ENCODE results near the gene SLC9A4.

SLC9A4 gene

DNA sequence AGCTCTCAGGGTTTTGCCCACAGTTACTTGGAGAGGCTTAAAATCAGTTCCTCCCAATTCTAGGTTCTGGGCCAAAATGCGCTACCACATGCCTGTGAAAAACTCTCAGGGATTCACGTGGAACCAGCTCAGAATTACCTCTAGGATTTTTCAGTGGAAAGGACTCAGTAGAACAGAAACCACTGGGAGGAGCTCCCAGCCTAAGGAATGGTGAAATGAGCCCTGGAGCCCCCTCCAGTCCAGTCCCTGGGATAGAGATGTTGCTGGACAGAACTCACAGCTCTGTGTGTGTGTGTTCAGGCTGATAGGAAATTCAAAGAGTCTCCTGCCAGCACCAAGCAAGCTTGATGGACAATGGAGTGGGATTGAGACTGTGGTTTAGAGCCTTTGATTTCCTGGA lies 21.1 kb upstream of the SLC9A4 start (continued):
- TF ChIP-seq, protein P1, sequence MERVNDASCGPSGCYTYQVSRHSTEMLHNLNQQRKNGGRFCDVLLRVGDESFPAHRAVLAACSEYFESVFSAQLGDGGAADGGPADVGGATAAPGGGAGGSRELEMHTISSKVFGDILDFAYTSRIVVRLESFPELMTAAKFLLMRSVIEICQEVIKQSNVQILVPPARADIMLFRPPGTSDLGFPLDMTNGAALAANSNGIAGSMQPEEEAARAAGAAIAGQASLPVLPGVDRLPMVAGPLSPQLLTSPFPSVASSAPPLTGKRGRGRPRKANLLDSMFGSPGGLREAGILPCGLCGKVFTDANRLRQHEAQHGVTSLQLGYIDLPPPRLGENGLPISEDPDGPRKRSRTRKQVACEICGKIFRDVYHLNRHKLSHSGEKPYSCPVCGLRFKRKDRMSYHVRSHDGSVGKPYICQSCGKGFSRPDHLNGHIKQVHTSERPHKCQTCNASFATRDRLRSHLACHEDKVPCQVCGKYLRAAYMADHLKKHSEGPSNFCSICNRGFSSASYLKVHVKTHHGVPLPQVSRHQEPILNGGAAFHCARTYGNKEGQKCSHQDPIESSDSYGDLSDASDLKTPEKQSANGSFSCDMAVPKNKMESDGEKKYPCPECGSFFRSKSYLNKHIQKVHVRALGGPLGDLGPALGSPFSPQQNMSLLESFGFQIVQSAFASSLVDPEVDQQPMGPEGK (CRISPR knock-in tag; IDR thresholded peaks at IDR 0.05; ENCODE audit: borderline replicate concordance), result no peak

DNA sequence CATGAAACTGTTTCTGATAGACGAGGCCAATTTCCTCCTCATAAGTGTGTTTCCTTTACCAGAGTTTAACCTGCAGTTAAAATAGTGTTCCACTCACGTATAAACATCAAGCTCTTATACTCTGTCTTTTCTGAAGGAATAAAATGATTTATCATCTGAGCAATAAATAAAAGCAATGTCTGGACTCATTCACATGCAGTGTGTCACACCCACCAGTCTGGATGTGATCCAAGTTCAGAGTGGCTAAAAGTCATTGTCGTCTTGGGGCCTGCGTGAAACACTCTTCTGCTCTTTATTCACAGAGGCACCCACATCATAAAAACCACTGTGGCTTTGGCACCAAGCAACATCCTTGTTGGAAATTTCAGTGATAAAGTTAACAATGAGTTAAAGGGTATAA lies 19.5 kb upstream of the SLC9A4 start:
- TF ChIP-seq ZNF70 (CRISPR knock-in tag; IDR thresholded peaks at IDR 0.05) (no peak), PPARA (CRISPR knock-in tag; IDR thresholded peaks at IDR 0.05; ENCODE audit: borderline replicate concordance) (no peak), GLIS3 (CRISPR knock-in tag; IDR thresholded peaks at IDR 0.05) (no peak)
- ATAC-seq, result no peak

- no peak for TF ChIP-seq GLIS3 (CRISPR knock-in tag; IDR thresholded peaks at IDR 0.05)
- TF ChIP-seq, protein P2, sequence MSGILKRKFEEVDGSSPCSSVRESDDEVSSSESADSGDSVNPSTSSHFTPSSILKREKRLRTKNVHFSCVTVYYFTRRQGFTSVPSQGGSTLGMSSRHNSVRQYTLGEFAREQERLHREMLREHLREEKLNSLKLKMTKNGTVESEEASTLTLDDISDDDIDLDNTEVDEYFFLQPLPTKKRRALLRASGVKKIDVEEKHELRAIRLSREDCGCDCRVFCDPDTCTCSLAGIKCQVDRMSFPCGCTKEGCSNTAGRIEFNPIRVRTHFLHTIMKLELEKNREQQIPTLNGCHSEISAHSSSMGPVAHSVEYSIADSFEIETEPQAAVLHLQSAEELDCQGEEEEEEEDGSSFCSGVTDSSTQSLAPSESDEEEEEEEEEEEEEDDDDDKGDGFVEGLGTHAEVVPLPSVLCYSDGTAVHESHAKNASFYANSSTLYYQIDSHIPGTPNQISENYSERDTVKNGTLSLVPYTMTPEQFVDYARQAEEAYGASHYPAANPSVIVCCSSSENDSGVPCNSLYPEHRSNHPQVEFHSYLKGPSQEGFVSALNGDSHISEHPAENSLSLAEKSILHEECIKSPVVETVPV (CRISPR knock-in tag; IDR thresholded peaks at IDR 0.05), result no peak
- TF ChIP-seq CSDC2 (CRISPR knock-in tag; IDR thresholded peaks at IDR 0.05), result no peak
- no peak for TF ChIP-seq ZNF70 (CRISPR knock-in tag; IDR thresholded peaks at IDR 0.05)
- TF ChIP-seq ZC3H10 (CRISPR knock-in tag; IDR thresholded peaks at IDR 0.05), result no peak
- TF ChIP-seq BACH2 (CRISPR knock-in tag; IDR thresholded peaks at IDR 0.05; ENCODE audit: borderline replicate concordance), result no peak
- no peak for TF ChIP-seq ZFP3 (CRISPR knock-in tag; IDR thresholded peaks at IDR 0.05)
- no peak for TF ChIP-seq OSR1 (CRISPR knock-in tag; IDR thresholded peaks at IDR 0.05)
- TF ChIP-seq, protein P3, sequence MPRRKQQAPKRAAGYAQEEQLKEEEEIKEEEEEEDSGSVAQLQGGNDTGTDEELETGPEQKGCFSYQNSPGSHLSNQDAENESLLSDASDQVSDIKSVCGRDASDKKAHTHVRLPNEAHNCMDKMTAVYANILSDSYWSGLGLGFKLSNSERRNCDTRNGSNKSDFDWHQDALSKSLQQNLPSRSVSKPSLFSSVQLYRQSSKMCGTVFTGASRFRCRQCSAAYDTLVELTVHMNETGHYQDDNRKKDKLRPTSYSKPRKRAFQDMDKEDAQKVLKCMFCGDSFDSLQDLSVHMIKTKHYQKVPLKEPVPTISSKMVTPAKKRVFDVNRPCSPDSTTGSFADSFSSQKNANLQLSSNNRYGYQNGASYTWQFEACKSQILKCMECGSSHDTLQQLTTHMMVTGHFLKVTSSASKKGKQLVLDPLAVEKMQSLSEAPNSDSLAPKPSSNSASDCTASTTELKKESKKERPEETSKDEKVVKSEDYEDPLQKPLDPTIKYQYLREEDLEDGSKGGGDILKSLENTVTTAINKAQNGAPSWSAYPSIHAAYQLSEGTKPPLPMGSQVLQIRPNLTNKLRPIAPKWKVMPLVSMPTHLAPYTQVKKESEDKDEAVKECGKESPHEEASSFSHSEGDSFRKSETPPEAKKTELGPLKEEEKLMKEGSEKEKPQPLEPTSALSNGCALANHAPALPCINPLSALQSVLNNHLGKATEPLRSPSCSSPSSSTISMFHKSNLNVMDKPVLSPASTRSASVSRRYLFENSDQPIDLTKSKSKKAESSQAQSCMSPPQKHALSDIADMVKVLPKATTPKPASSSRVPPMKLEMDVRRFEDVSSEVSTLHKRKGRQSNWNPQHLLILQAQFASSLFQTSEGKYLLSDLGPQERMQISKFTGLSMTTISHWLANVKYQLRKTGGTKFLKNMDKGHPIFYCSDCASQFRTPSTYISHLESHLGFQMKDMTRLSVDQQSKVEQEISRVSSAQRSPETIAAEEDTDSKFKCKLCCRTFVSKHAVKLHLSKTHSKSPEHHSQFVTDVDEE (CRISPR knock-in tag; IDR thresholded peaks at IDR 0.05), result no peak
- no peak for TF ChIP-seq ISL1 (CRISPR knock-in tag; IDR thresholded peaks at IDR 0.05)
- no peak for TF ChIP-seq TCF4 (CRISPR knock-in tag; IDR thresholded peaks at IDR 0.05; ENCODE audit: borderline replicate concordance)
- TF ChIP-seq ZFP30 (CRISPR knock-in tag; IDR thresholded peaks at IDR 0.05), result no peak
- no peak for TF ChIP-seq ARNTL (CRISPR knock-in tag; IDR thresholded peaks at IDR 0.05; ENCODE audit: borderline replicate concordance, low read depth)
- TF ChIP-seq ESRRG (CRISPR knock-in tag; IDR thresholded peaks at IDR 0.05), result no peak
- TF ChIP-seq, protein P1 (CRISPR knock-in tag; IDR thresholded peaks at IDR 0.05; ENCODE audit: borderline replicate concordance), result no peak
- no peak for TF ChIP-seq SNAI2 (CRISPR knock-in tag; IDR thresholded peaks at IDR 0.05)
- ATAC-seq, result no peak
These were observed 17.9 kb upstream of the SLC9A4 start for GRCh38 chr2:102455061-102455670.

DNA sequence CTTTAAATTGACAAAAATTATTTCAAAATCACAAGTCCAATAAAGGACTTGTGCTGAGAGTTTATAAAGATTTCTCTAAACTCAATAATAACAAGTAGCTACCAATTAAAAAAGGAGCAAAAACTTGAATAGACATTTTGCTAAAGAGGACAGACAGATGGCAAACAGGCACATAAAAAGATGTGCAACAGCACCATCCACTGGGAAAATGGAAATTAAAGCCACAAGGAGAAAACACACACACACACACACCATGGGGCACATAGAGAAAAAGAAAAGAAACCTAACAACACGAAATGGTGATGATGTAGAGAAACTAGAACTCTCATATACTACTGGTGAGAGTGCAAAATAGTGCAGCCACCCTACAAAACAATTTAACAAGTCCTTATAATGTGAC lies 12.6 kb upstream of the SLC9A4 start:
- TF ChIP-seq TCF4 (CRISPR knock-in tag; IDR thresholded peaks at IDR 0.05; ENCODE audit: borderline replicate concordance) (no peak), BACH2 (CRISPR knock-in tag; IDR thresholded peaks at IDR 0.05; ENCODE audit: borderline replicate concordance) (no peak)
- ATAC-seq, result no peak

- no peak for ATAC-seq
- TF ChIP-seq ZNF8 (CRISPR knock-in tag; IDR thresholded peaks at IDR 0.05) (no peak), ISL1 (CRISPR knock-in tag; IDR thresholded peaks at IDR 0.05) (no peak), CSDC2 (CRISPR knock-in tag; IDR thresholded peaks at IDR 0.05) (no peak), POU6F1 (CRISPR knock-in tag; IDR thresholded peaks at IDR 0.05; ENCODE audit: borderline replicate concordance, low read depth) (no peak), OSR1 (CRISPR knock-in tag; IDR thresholded peaks at IDR 0.05) (no peak), ZFP30 (CRISPR knock-in tag; IDR thresholded peaks at IDR 0.05) (no peak), PPARA (CRISPR knock-in tag; IDR thresholded peaks at IDR 0.05; ENCODE audit: borderline replicate concordance) (no peak), ZNF565 (CRISPR knock-in tag; conservative IDR thresholded peaks at IDR 0.05; ENCODE audit: low read depth) (no peak), ARNTL (CRISPR knock-in tag; IDR thresholded peaks at IDR 0.05; ENCODE audit: borderline replicate concordance, low read depth) (no peak), TCF4 (CRISPR knock-in tag; IDR thresholded peaks at IDR 0.05; ENCODE audit: borderline replicate concordance) (no peak)
- TF ChIP-seq, protein P2 (CRISPR knock-in tag; IDR thresholded peaks at IDR 0.05), result no peak
- TF ChIP-seq, protein P1 (CRISPR knock-in tag; IDR thresholded peaks at IDR 0.05; ENCODE audit: borderline replicate concordance), result no peak
These were observed 11.8 kb upstream of the SLC9A4 start for GRCh38 chr2:102461188-102461587.
